Ishikawa (cell line): ENCODE data around the gene STAG1.

Experiments used
- CEBPB ChIP-seq: IDR thresholded peaks from 2 replicates; pipeline ENCODE4 v1.6.1; 2012
- CREB1 ChIP-seq: IDR thresholded peaks from 2 replicates; pipeline ENCODE4 v1.6.1; 2012; ENCODE audit warnings: low read depth
- EGR1 ChIP-seq: IDR thresholded peaks from 2 replicates; pipeline ENCODE4 v1.6.1; 2012
- EP300 ChIP-seq: IDR thresholded peaks from 2 replicates; pipeline ENCODE4 v1.6.1; 2012; ENCODE audit warnings: borderline replicate concordance
- FOXM1 ChIP-seq: IDR thresholded peaks from 2 replicates; pipeline ENCODE4 v1.6.1; 2012; ENCODE audit warnings: low read depth, borderline replicate concordance
- NFIC ChIP-seq: IDR thresholded peaks from 2 replicates; pipeline ENCODE4 v1.6.1; 2012
- RAD21 ChIP-seq: IDR thresholded peaks from 2 replicates; pipeline ENCODE4 v1.6.1; 2012; ENCODE audit warnings: low read depth
- REST ChIP-seq: IDR thresholded peaks from 2 replicates; pipeline ENCODE4 v1.6.1; 2012; ENCODE audit warnings: low read depth, mild to moderate bottlenecking
- TAF1 ChIP-seq: IDR thresholded peaks from 2 replicates; pipeline ENCODE4 v1.6.1; 2012; ENCODE audit warnings: low read depth, mild to moderate bottlenecking
- TCF12 ChIP-seq: IDR thresholded peaks from 2 replicates; pipeline ENCODE4 v1.6.1; 2012; ENCODE audit warnings: low read depth
- TEAD4 ChIP-seq: IDR thresholded peaks from 2 replicates; pipeline ENCODE4 v1.6.1; 2012
- USF1 ChIP-seq: IDR thresholded peaks from 2 replicates; pipeline ENCODE4 v1.6.1; 2012
- YY1 ChIP-seq: IDR thresholded peaks from 2 replicates; pipeline ENCODE4 v1.6.1; 2012; ENCODE audit warnings: low read depth
- ZBTB7A ChIP-seq: IDR thresholded peaks from 2 replicates; pipeline ENCODE4 v1.6.1; 2012; ENCODE audit warnings: low read depth
- TF ChIP-seq, protein P1 (sequence below): IDR thresholded peaks from 2 replicates; pipeline ENCODE4 v1.6.1; 2012

Gene STAG1

GRCh38 chr3:136586580-136586979 lies 165.6 kb downstream of the STAG1 start:
- TF ChIP-seq EP300 (no peak), YY1 (no peak), CREB1 (no peak), NFIC (no peak), RAD21 (no peak), TAF1 (no peak), REST (no peak), TCF12 (no peak), USF1 (no peak), ZBTB7A (no peak), TEAD4 (no peak), FOXM1 (no peak)
- TF ChIP-seq, protein P1, sequence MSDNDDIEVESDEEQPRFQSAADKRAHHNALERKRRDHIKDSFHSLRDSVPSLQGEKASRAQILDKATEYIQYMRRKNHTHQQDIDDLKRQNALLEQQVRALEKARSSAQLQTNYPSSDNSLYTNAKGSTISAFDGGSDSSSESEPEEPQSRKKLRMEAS = no peak

DNA sequence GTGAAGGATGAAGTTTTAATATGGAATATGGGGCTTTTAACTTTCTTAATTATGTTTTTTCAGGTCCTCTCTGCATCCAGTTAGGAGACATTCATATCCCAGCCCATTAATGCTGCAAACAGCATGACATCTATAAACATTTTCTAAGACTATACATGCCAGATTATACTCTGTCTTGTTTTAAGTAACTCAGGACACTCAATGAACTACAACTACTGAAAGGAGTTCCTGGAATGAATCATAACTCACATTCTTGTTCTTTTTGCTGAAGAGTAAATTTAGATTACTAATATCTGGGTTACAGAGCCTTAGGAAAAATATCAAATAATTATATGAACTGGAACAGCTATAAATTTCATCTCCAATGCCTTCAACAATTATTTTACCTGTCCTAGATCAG lies 167.4 kb downstream of the STAG1 start:
- TF ChIP-seq TAF1 = no peak
- no peak for TF ChIP-seq REST
- TF ChIP-seq FOXM1 = no peak
- TF ChIP-seq EGR1 = no peak
- TF ChIP-seq EP300 = no peak

GRCh38 chr3:136583823-136584222 lies 168.4 kb downstream of the STAG1 start:
- TF ChIP-seq ZBTB7A (no peak), CEBPB (no peak), TAF1 (no peak), TCF12 (no peak), NFIC (no peak), EGR1 (no peak), TEAD4 (no peak), USF1 (no peak), REST (no peak), YY1 (no peak), CREB1 (no peak), EP300 (no peak), RAD21 (no peak), FOXM1 (no peak)
- TF ChIP-seq, protein P1 = no peak

DNA sequence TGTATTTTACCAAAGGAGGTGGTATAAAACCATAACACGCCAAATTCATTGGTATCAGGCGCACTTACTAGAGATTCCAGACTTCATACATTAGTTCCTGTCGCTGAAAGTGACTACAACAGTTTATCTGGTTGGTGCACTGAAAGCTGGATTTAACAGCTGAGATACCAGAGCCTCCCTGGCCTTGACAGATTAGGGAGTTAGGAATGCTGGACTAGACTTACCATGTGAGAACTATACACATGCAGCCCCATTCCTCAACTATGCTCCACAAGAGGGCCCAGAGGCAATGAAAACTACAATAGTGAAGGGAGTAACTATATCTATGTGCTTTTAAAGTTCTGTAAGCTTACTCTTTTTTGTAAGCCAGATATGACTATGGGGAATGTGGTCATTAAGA lies 174.4 kb downstream of the STAG1 start:
- TF ChIP-seq NFIC = no peak
- TF ChIP-seq TAF1 = no peak
- no peak for TF ChIP-seq ZBTB7A
- TF ChIP-seq, protein P1 = no peak
- no peak for TF ChIP-seq TEAD4
- no peak for TF ChIP-seq TCF12
- no peak for TF ChIP-seq EGR1
- no peak for TF ChIP-seq EP300
